ENCODE measurements around the gene RNASEH2A.
A peak's percentile ranks its signal among the peaks of the same experiment; 100 is the strongest.
"Not testable (repeated sequence)": the region's sequence is repeated elsewhere in the genome, so short reads cannot be mapped to it uniquely, and the experiment has no call there.

The RNASEH2A gene

GRCh38 chr19:12842511-12842910 is 36.1 kb downstream of the RNASEH2A start:
- no peak for DNase-seq (ENCODE audit: extremely low read depth, low read depth)
- no peak for TF ChIP-seq CTCF (IDR thresholded peaks at IDR 0.05; ENCODE audit: low read depth, low read length)

- TF ChIP-seq CTCF (IDR thresholded peaks at IDR 0.05; ENCODE audit: low read depth, low read length): no peak
- no peak for DNase-seq (ENCODE audit: extremely low read depth, low read depth)
Measured at GRCh38 chr19:12843328-12843727, 36.9 kb downstream of the RNASEH2A start.

GRCh38 chr19:12843999-12844732 is 37.8 kb downstream of the RNASEH2A start:
- no peak for TF ChIP-seq CTCF (IDR thresholded peaks at IDR 0.05; ENCODE audit: low read depth, low read length)
- DNase-seq (ENCODE audit: extremely low read depth, low read depth): no peak

GRCh38 chr19:12846613-12847012 is 40.2 kb downstream of the RNASEH2A start:
- not testable (repeated sequence) for DNase-seq (ENCODE audit: extremely low read depth, low read depth)

GRCh38 chr19:12847159-12848139 is 41.1 kb downstream of the RNASEH2A start:
- TF ChIP-seq CTCF (IDR thresholded peaks at IDR 0.05; ENCODE audit: low read depth, low read length): peak; percentile 73
- peak; percentile 31 for DNase-seq (ENCODE audit: extremely low read depth, low read depth)

GRCh38 chr19:12856653-12857052 is 50.3 kb downstream of the RNASEH2A start:
- no peak for DNase-seq (ENCODE audit: extremely low read depth, low read depth)
- TF ChIP-seq CTCF (IDR thresholded peaks at IDR 0.05; ENCODE audit: low read depth, low read length): no peak

- TF ChIP-seq CTCF (IDR thresholded peaks at IDR 0.05; ENCODE audit: low read depth, low read length): no peak
- DNase-seq (ENCODE audit: extremely low read depth, low read depth): no peak
Measured at GRCh38 chr19:12858041-12858928, 51.9 kb downstream of the RNASEH2A start.

All from AG09319 (cell line).